HG03060 (cell line): Measurements from ENCODE around the gene MYO1E.

Source experiments
- ATAC-seq: cut with Tn5 transposase; IDR thresholded peaks from one replicate; pipeline ENCODE4 v1.9.1; 2021; ENCODE audit warnings: low read depth, moderate number of reproducible peaks; ENCODE audit not compliant: unreplicated experiment

The MYO1E gene

GRCh38 chr15:59205839-59206622 lies 166.6 kb downstream of the MYO1E start:
- no peak for ATAC-seq

- no peak for ATAC-seq
Measured at GRCh38 chr15:59203657-59204056, 169.0 kb downstream of the MYO1E start.

- ATAC-seq = no peak
Measured at GRCh38 chr15:59203008-59203407, 169.7 kb downstream of the MYO1E start.

- no peak for ATAC-seq
Measured at GRCh38 chr15:59200560-59200959, 172.1 kb downstream of the MYO1E start.

- ATAC-seq = no peak
Measured at GRCh38 chr15:59199626-59200465, 172.8 kb downstream of the MYO1E start.

- no peak for ATAC-seq
Measured at GRCh38 chr15:59197454-59197853, 175.2 kb downstream of the MYO1E start.

GRCh38 chr15:59196416-59196815 lies 176.3 kb downstream of the MYO1E start:
- no peak for ATAC-seq

- no peak for ATAC-seq
Measured at GRCh38 chr15:59194639-59195325, 177.9 kb downstream of the MYO1E start.

- no peak for ATAC-seq
Measured at GRCh38 chr15:59191855-59192237, 180.8 kb downstream of the MYO1E start.

GRCh38 chr15:59190291-59190690 lies 182.4 kb downstream of the MYO1E start:
- ATAC-seq = no peak

- ATAC-seq = no peak
Measured at GRCh38 chr15:59189241-59189640, 183.4 kb downstream of the MYO1E start.

- no peak for ATAC-seq
Measured at GRCh38 chr15:59186501-59186900, 186.2 kb downstream of the MYO1E start.

- ATAC-seq = no peak
Measured at GRCh38 chr15:59185725-59186124, 186.9 kb downstream of the MYO1E start.

- ATAC-seq = no peak
Measured at GRCh38 chr15:59180945-59181600, 191.6 kb downstream of the MYO1E start.

GRCh38 chr15:59179717-59180116 lies 193.0 kb downstream of the MYO1E start:
- no peak for ATAC-seq

- ATAC-seq = no peak
Measured at GRCh38 chr15:59178151-59178695, 194.4 kb downstream of the MYO1E start.

GRCh38 chr15:59177317-59177660 lies 195.4 kb downstream of the MYO1E start:
- no peak for ATAC-seq

- ATAC-seq = no peak
Measured at GRCh38 chr15:59176653-59177316, 195.9 kb downstream of the MYO1E start.

GRCh38 chr15:59174835-59175831 lies 197.5 kb downstream of the MYO1E start:
- ATAC-seq = no peak
